Natural killer cell (primary cell): ENCODE results near the gene APOBEC3A. TPM values are rescaled to one million over a fixed set of nuclear protein-coding genes. Genes with fewer than 3 reads are reported as not detected.
"Not testable (repeated sequence)": the region's sequence is repeated elsewhere in the genome, so short reads cannot be mapped to it uniquely, and the experiment has no call there.

Source experiments
- ATAC-seq, 3 donors: fragments of 150-1000 bp in 2 of 3; fragments of 200-7000 bp in 1 of 3; cut with Tn5 transposase; 1 replicate in 1 of 3; 2 replicates in 2 of 3; pipeline ENCODE4 v1.10.0; 2021; ENCODE audit warnings: mild to moderate bottlenecking in 2 of 3, moderate library complexity in 2 of 3
- DNase-seq, 2 donors: peaks; one replicate each; pipeline versions ENCODE4 v3.0.0 to v3.0.0-alpha.2; 2013 to 2021; ENCODE audit warnings: mixed read lengths in 1 of 2
- H3K27ac ChIP-seq: one replicate; pipeline ENCODE4 v1.5.1; 2013; ENCODE audit warnings: mild to moderate bottlenecking, low read length
- H3K27me3 ChIP-seq: one replicate; pipeline ENCODE4 v1.6.1; 2013; ENCODE audit warnings: low read length; ENCODE audit not compliant: control insufficient read depth, insufficient read depth
- H3K36me3 ChIP-seq: one replicate; pipeline ENCODE4 v1.6.1; 2013; ENCODE audit warnings: low read length; ENCODE audit not compliant: control insufficient read depth, insufficient read depth
- H3K4me1 ChIP-seq: one replicate; pipeline ENCODE4 v1.6.1; 2013; ENCODE audit warnings: low read length; ENCODE audit not compliant: control insufficient read depth, insufficient read depth
- H3K4me3 ChIP-seq: one replicate; pipeline ENCODE4 v1.5.1; 2013; ENCODE audit warnings: low read length
- H3K9me3 ChIP-seq: one replicate; pipeline ENCODE4 v1.6.1; 2013; ENCODE audit warnings: low read length; ENCODE audit not compliant: control insufficient read depth, insufficient read depth
- H3K27ac Mint-ChIP-seq, 2 donors: one replicate each; pipeline ENCODE4 v1.8.0; 2022; ENCODE audit warnings: mild to moderate bottlenecking in 2 of 2, mixed read lengths in 2 of 2, moderate library complexity in 1 of 2
- H3K27me3 Mint-ChIP-seq, 2 donors: one replicate each; pipeline ENCODE4 v1.8.0; 2022; ENCODE audit warnings: low read depth in 2 of 2, mixed read lengths in 2 of 2
- H3K36me3 Mint-ChIP-seq: one replicate; pipeline ENCODE4 v1.8.0; 2022; ENCODE audit warnings: mixed read lengths
- H3K4me1 Mint-ChIP-seq, 2 donors: one replicate each; pipeline ENCODE4 v1.8.0; 2022; ENCODE audit warnings: mixed read lengths in 2 of 2
- H3K4me3 Mint-ChIP-seq: one replicate; pipeline ENCODE4 v1.8.0; 2022; ENCODE audit warnings: mild to moderate bottlenecking, moderate library complexity, mixed read lengths
- H3K9me3 Mint-ChIP-seq, 2 donors: one replicate each; pipeline ENCODE4 v1.8.0; 2022; ENCODE audit warnings: mixed read lengths in 2 of 2
- CTCF ChIP-seq: fragments of 200-600 bp; IDR thresholded peaks from one replicate; pipeline ENCODE4 v1.8.0; 2022; ENCODE audit warnings: antibody characterized with exemption
- WGBS: methylation state at CpG from one replicate; pipeline ENCODE4 v1.1.7; 2013; ENCODE audit warnings: missing lambda C conversion rate; ENCODE audit not compliant: insufficient coverage; 5-methylcytosine and 5-hydroxymethylcytosine counted together
- intact Hi-C: fragments of 100-400 bp; cut with micrococcal nuclease; formaldehyde crosslinking; loops from one replicate; pipeline ENCODE4 v1.14.2; 2022
- total RNA-seq, 4 donors: library from RNA; stranded (reverse); fragments of 120-200 nt in 1 of 4; gene quantifications; one replicate each; pipeline versions ENCODE4 v1.2.3 to v1.2.4, GENCODE V29; 2013 to 2022

APOBEC3A gene
- total RNA-seq, 3 donors from 2014 or later (not counting 1 experiment from before 2014, with no cell fraction given) = 0.66 to 48.1 (median 4.3) TPM

GRCh38 chr22:38973289-38974169 is 16.1 kb downstream of the APOBEC3A start:
- Mint-ChIP-seq H3K27me3 (peaks cover 0 to 10% of the 10 kb centered on the region in 2 donors), H3K9me3 (no peaks in the 10 kb centered on the region), H3K4me1 (no peaks in the 10 kb centered on the region), H3K27ac (no peak overlapping the region), H3K4me3 (no peak overlapping the region), H3K36me3 (no peaks in the 10 kb centered on the region)
- Histone ChIP-seq H3K4me1 (peaks cover 10% of the 10 kb centered on the region), H3K27me3 (no peaks in the 10 kb centered on the region), H3K4me3 (no peak overlapping the region), H3K27ac (no peak overlapping the region), H3K36me3 (no peaks in the 10 kb centered on the region), H3K9me3 (no peaks in the 10 kb centered on the region)
- intact Hi-C loops = no loop called here
- WGBS = 48% methylated on average over 15 of the region's 15 CpGs
- peak; percentile 87 for TF ChIP-seq CTCF
- ATAC-seq (peak in 2 of 3 donors; percentile 89 to 98), DNase-seq (peak; percentile 44 to 80)

GRCh38 chr22:38974170-38974825 is 16.9 kb downstream of the APOBEC3A start:
- intact Hi-C loops = no loop called here

GRCh38 chr22:38974826-38975175 is 17.4 kb downstream of the APOBEC3A start:
- no peak overlapping the region for H3K27ac ChIP-seq
- Mint-ChIP-seq H3K27ac (no peak overlapping the region), H3K27me3 (peaks cover 0 to 10% of the 10 kb centered on the region in 2 donors), H3K4me3 (no peak overlapping the region), H3K9me3 (no peaks in the 10 kb centered on the region), H3K4me1 (no peaks in the 10 kb centered on the region), H3K36me3 (no peaks in the 10 kb centered on the region)
- H3K27me3 ChIP-seq = no peaks in the 10 kb centered on the region
- peaks cover 6% of the 10 kb centered on the region for H3K4me1 ChIP-seq
- H3K9me3 ChIP-seq = no peaks in the 10 kb centered on the region
- DNase-seq (no peak), ATAC-seq (no peak)
- intact Hi-C loops = no loop called here
- H3K4me3 ChIP-seq = no peak overlapping the region
- no peak for TF ChIP-seq CTCF
- WGBS = 88% methylated on average over 7 of the region's 7 CpGs
- no peaks in the 10 kb centered on the region for H3K36me3 ChIP-seq

More at GRCh38 chr22:38974170-38974825, 16.9 kb downstream of the APOBEC3A start:
- H3K4me3 ChIP-seq = no peak overlapping the region
- DNase-seq (no peak), ATAC-seq (no peak)
- Mint-ChIP-seq H3K9me3 (no peaks in the 10 kb centered on the region), H3K4me1 (no peaks in the 10 kb centered on the region), H3K27ac (no peak overlapping the region), H3K36me3 (no peaks in the 10 kb centered on the region), H3K4me3 (no peak overlapping the region), H3K27me3 (peaks cover 0 to 10% of the 10 kb centered on the region in 2 donors)
- H3K4me1 ChIP-seq = peaks cover 6% of the 10 kb centered on the region
- no peak overlapping the region for H3K27ac ChIP-seq
- H3K36me3 ChIP-seq = no peaks in the 10 kb centered on the region
- WGBS = 93% methylated on average over 18 of the region's 18 CpGs
- TF ChIP-seq CTCF = no peak
- H3K9me3 ChIP-seq = no peaks in the 10 kb centered on the region
- no peaks in the 10 kb centered on the region for H3K27me3 ChIP-seq

- intact Hi-C loops, H3K27me3 Mint-ChIP-seq, H3K4me3 ChIP-seq, H3K27ac ChIP-seq, DNase-seq, H3K27ac Mint-ChIP-seq, ATAC-seq, H3K9me3 Mint-ChIP-seq, H3K9me3 ChIP-seq, H3K4me3 Mint-ChIP-seq, H3K36me3 ChIP-seq, H3K27me3 ChIP-seq, H3K36me3 Mint-ChIP-seq: not testable (repeated sequence)
- H3K4me1 Mint-ChIP-seq = peaks cover 0 to 11% of the 10 kb centered on the region in 2 donors
- peaks cover 19% of the 10 kb centered on the region for H3K4me1 ChIP-seq
- 98% methylated on average over 4 of the region's 4 CpGs for WGBS
These were observed 19.9 kb downstream of the APOBEC3A start for GRCh38 chr22:38977289-38977688.

- H3K27me3 ChIP-seq, intact Hi-C loops, H3K4me3 Mint-ChIP-seq, H3K9me3 Mint-ChIP-seq, DNase-seq, H3K4me3 ChIP-seq, H3K27me3 Mint-ChIP-seq, H3K36me3 Mint-ChIP-seq, ATAC-seq, H3K36me3 ChIP-seq, H3K9me3 ChIP-seq, H3K27ac Mint-ChIP-seq, H3K27ac ChIP-seq: not testable (repeated sequence)
- H3K4me1 Mint-ChIP-seq = peaks cover 0 to 17% of the 10 kb centered on the region in 2 donors
- H3K4me1 ChIP-seq = peaks cover 25% of the 10 kb centered on the region
- WGBS = 90% methylated on average over 10 of the region's 10 CpGs
These were observed 23.2 kb downstream of the APOBEC3A start for GRCh38 chr22:38980587-38980986.
